AG09309 (cell line): ENCODE results near the gene HMGB3.

Experiments used
- DNase-seq: peaks from one replicate; pipeline ENCODE4 v3.0.0-alpha.2; 2010; ENCODE audit warnings: low read depth
- H3K4me3 ChIP-seq: 2 replicates; pipeline ENCODE4 v1.5.1; 2011; ENCODE audit warnings: mild to moderate bottlenecking, low read depth, low read length, moderate library complexity; ENCODE audit not compliant: control insufficient read depth
- TF ChIP-seq, protein P1 (sequence below): IDR thresholded peaks from 2 replicates; pipeline ENCODE4 v1.5.1; 2011; ENCODE audit warnings: mild to moderate bottlenecking, low read depth, low read length, inconsistent platforms; ENCODE audit not compliant: insufficient read depth, control insufficient read depth; ENCODE audit errors: missing control alignments

Gene HMGB3

DNA sequence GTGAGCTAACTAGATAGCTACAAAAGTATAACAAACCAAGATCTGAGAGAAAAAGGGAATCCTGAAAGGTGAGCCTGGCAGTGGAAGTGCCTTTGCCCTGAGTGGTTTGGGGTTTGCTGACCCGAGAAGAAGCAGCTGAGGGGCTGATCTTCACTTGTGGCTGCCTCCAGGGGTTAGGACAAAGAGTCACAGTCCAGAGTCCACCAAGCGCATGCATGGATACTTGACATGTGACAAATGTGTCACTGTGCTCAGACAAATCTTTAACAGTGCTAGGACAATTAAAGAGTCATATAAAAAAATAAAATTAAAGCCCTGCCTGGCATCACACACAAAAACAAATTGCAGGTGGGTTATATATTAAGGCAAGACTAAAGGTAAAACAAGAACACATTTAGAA, 26.4 kb downstream of the HMGB3 start:
- DNase-seq = no peak
- TF ChIP-seq, protein P1, sequence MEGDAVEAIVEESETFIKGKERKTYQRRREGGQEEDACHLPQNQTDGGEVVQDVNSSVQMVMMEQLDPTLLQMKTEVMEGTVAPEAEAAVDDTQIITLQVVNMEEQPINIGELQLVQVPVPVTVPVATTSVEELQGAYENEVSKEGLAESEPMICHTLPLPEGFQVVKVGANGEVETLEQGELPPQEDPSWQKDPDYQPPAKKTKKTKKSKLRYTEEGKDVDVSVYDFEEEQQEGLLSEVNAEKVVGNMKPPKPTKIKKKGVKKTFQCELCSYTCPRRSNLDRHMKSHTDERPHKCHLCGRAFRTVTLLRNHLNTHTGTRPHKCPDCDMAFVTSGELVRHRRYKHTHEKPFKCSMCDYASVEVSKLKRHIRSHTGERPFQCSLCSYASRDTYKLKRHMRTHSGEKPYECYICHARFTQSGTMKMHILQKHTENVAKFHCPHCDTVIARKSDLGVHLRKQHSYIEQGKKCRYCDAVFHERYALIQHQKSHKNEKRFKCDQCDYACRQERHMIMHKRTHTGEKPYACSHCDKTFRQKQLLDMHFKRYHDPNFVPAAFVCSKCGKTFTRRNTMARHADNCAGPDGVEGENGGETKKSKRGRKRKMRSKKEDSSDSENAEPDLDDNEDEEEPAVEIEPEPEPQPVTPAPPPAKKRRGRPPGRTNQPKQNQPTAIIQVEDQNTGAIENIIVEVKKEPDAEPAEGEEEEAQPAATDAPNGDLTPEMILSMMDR = no peak

GRCh38 chrX:151013164-151013743, 30.1 kb downstream of the HMGB3 start:
- TF ChIP-seq, protein P1 = no peak
- DNase-seq = no peak
- H3K4me3 ChIP-seq = no peak overlapping the region

More for the DNA sequence above, 26.4 kb downstream of the HMGB3 start:
- H3K4me3 ChIP-seq = no peak overlapping the region

- TF ChIP-seq, protein P1 = no peak
- DNase-seq = no peak
- no peak overlapping the region for H3K4me3 ChIP-seq
These were observed 32.5 kb downstream of the HMGB3 start for GRCh38 chrX:151015684-151016083.

GRCh38 chrX:151019856-151020255, 36.7 kb downstream of the HMGB3 start:
- TF ChIP-seq, protein P1 = no peak
- H3K4me3 ChIP-seq = no peak overlapping the region
- DNase-seq = peak; percentile 18

DNA sequence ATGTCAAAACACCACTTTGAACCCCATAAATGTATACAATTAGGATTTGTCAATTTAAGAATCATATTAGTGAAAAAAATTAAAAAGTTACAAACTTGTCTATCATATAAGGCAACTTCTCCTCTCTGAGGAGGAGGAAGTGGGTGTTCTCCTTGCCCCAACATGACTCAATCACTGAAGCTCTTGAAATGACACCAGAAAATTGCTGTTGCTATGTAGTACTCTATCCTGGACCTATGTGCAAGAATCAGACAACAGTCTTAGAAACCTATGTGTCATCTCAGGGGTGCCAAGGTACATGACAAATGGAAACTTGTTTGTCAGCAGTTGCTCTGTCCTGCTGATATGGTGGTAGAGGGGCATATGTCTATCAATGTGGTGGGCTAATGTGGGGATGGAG, 47.7 kb downstream of the HMGB3 start:
- no peak for DNase-seq
- no peak overlapping the region for H3K4me3 ChIP-seq
- TF ChIP-seq, protein P1 = no peak

GRCh38 chrX:151031391-151031975, 48.3 kb downstream of the HMGB3 start:
- no peak overlapping the region for H3K4me3 ChIP-seq
- no peak for DNase-seq
- TF ChIP-seq, protein P1 = no peak
